T-cell (primary cell): Measurements from ENCODE around the gene LRGUK. TPM values are rescaled to one million over a fixed set of nuclear protein-coding genes. Genes with fewer than 3 reads are reported as not detected.

ENCODE experiments used
- ATAC-seq, 4 experiments: fragments of 200-7000 bp in 3 of 4; fragments of 150-1000 bp in 1 of 4; cut with Tn5 transposase; replicated peaks in 1 of 4; 1 replicate in 3 of 4; 2 replicates in 1 of 4; pipeline ENCODE4 v1.10.0; 2021; ENCODE audit warnings: moderate library complexity in 3 of 4, mild to moderate bottlenecking in 2 of 4, moderate number of reproducible peaks in 1 of 4
- CTCF ChIA-PET, 2 donors: fragments of 300-600 bp; sonication (Branson Sonifier 250); formaldehyde crosslinking; loops; one replicate each; lab custom pipeline; 2022; ENCODE audit warnings: antibody characterized with exemption in 2 of 2; lab: Charles Lee
- POLR2A ChIA-PET, 2 donors: fragments of 300-600 bp; sonication (Branson Sonifier 250); formaldehyde crosslinking; loops; one replicate each; lab custom pipeline; 2022; ENCODE audit warnings: antibody characterized with exemption in 2 of 2; lab: Charles Lee
- DNase-seq, 35 experiments: peaks; one replicate each; pipeline versions ENCODE4 v3.0.0 to v3.0.0-alpha.2; 2013 to 2023
- H3K27ac ChIP-seq: one replicate; pipeline ENCODE4 v1.5.1; 2013; ENCODE audit warnings: low read length
- H3K27me3 ChIP-seq, 2 experiments: replicated peaks in 1 of 2; 1 replicate in 1 of 2; 2 replicates in 1 of 2; pipeline versions ENCODE4 v1.6.1 to v1.7.0; 2013; ENCODE audit warnings: low read length in 1 of 2, mixed read lengths in 1 of 2; ENCODE audit not compliant: control insufficient read depth in 2 of 2, insufficient read depth in 2 of 2; ENCODE audit errors: extremely low read depth in 1 of 2
- H3K36me3 ChIP-seq, 2 donors: 1 replicate in 1 of 2; 2 replicates in 1 of 2; pipeline versions ENCODE4 v1.6.1 to v1.7.0; 2013; ENCODE audit warnings: low read length in 1 of 2; ENCODE audit not compliant: control insufficient read depth in 2 of 2, insufficient read depth in 1 of 2; ENCODE audit errors: extremely low read depth in 1 of 2
- H3K4me1 ChIP-seq, 2 experiments: 1 replicate in 1 of 2; 2 replicates in 1 of 2; pipeline versions ENCODE4 v1.6.1 to v1.7.0; 2013; ENCODE audit warnings: low read length in 2 of 2, mixed read lengths in 1 of 2; ENCODE audit not compliant: insufficient read depth in 2 of 2, control insufficient read depth in 1 of 2; ENCODE audit errors: extremely low read depth in 1 of 2
- H3K4me3 ChIP-seq, 2 donors: 1 replicate in 1 of 2; 2 replicates in 1 of 2; pipeline versions ENCODE4 v1.5.1 to v1.7.0; 2013; ENCODE audit warnings: mild to moderate bottlenecking in 2 of 2, low read length in 1 of 2, moderate library complexity in 1 of 2; ENCODE audit not compliant: control insufficient read depth in 1 of 2; ENCODE audit errors: extremely low read depth in 1 of 2
- H3K9me3 ChIP-seq: 2 replicates; pipeline ENCODE4 v1.7.0; 2013
- H3K27ac Mint-ChIP-seq, 2 donors: one replicate each; pipeline ENCODE4 v1.8.0; 2020 to 2021; ENCODE audit warnings: mild to moderate bottlenecking in 2 of 2, mixed read lengths in 2 of 2
- H3K27me3 Mint-ChIP-seq, 2 donors: one replicate each; pipeline ENCODE4 v1.8.0; 2021 to 2022; ENCODE audit warnings: mixed read lengths in 2 of 2
- H3K36me3 Mint-ChIP-seq: one replicate; pipeline ENCODE4 v1.8.0; 2021; ENCODE audit warnings: mixed read lengths
- H3K4me1 Mint-ChIP-seq, 3 donors: one replicate each; pipeline ENCODE4 v1.8.0; 2020 to 2022; ENCODE audit warnings: mixed read lengths in 3 of 3, mild to moderate bottlenecking in 1 of 3
- H3K4me3 Mint-ChIP-seq, 3 donors: one replicate each; pipeline ENCODE4 v1.8.0; 2020 to 2022; ENCODE audit warnings: mild to moderate bottlenecking in 3 of 3, mixed read lengths in 3 of 3, moderate library complexity in 3 of 3
- H3K9me3 Mint-ChIP-seq, 3 donors: one replicate each; pipeline ENCODE4 v1.8.0; 2020 to 2022; ENCODE audit warnings: mixed read lengths in 3 of 3
- WGBS: methylation state at CpG from one replicate; pipeline ENCODE4 v1.1.5; 2013; ENCODE audit warnings: missing lambda C conversion rate; ENCODE audit not compliant: insufficient coverage; 5-methylcytosine and 5-hydroxymethylcytosine counted together
- total RNA-seq, 35 experiments: library from RNA in 6 of 35; stranded (reverse) in 6 of 35; fragments of 120-200 nt in 1 of 35; gene quantifications; one replicate each; pipeline versions ENCODE4 v1.2.1 to v1.2.4 and lab custom pipeline; 2013 to 2026

Gene LRGUK
- total RNA-seq, 5 donors from 2014 or later (not counting 1 experiment from before 2014, with no cell fraction given) = 0.09 to 0.51 (median 0.22) TPM

DNA sequence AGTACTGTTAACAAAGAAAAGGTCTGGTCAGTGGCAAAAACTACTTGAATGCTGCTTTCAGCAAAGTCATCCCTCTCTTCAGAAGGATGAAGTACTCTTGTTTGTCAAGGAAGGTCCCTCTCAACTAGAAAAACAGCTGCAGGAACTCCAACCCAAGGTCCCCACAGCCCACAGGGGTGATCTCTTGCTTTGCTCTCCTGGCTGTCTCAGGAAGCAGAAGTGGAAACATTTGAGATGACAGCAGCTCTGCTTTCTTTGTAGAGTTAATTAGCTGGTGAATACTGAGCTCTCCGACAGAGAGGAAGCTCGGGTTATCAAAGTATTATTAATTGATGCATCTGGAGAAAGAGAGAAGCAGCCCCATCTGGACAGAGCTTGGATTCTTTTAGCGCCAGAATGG, 25.4 kb upstream of the LRGUK start:
- Histone ChIP-seq H3K4me3 (no peak overlapping the region), H3K36me3 (no peaks in the 10 kb centered on the region), H3K9me3 (no peaks in the 10 kb centered on the region), H3K27me3 (no peaks in the 10 kb centered on the region), H3K4me1 (no peaks in the 10 kb centered on the region), H3K27ac (no peak overlapping the region)
- ATAC-seq (no peak), DNase-seq (no peak)
- H3K9me3 Mint-ChIP-seq = peaks cover 2 to 14% (median 3%) of the 10 kb centered on the region in 3 donors
- H3K4me3 Mint-ChIP-seq = no peak overlapping the region
- WGBS = no CpG with 5 or more reads among the region's 3 CpGs
- no peak overlapping the region for H3K27ac Mint-ChIP-seq
- ChIA-PET POLR2A (no interaction called here), CTCF (no interaction called here)
- H3K27me3 Mint-ChIP-seq = no peaks in the 10 kb centered on the region
- H3K4me1 Mint-ChIP-seq = no peaks in the 10 kb centered on the region
- H3K36me3 Mint-ChIP-seq = peaks cover 5% of the 10 kb centered on the region

DNA sequence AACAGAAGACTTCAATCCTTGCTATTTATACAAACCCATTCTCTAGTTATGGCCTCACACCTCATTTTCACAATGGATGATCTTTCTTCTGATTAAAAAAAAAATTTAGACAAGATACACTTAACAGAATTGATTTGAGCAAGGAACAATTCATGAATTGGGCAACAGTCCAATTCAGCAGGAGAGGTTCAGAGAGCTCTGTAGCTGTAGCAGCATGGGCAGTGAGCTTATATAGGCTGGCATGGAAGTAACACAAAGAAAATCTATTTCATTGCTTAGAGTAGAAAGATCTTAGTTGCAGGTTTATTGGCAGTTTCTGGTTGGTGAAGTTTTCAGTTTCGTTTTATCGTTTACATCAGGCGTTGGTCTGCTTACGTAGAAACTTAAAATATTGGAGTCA, 23.0 kb upstream of the LRGUK start:
- Histone ChIP-seq H3K4me3 (no peak overlapping the region), H3K36me3 (no peaks in the 10 kb centered on the region), H3K27ac (no peak overlapping the region), H3K9me3 (no peaks in the 10 kb centered on the region), H3K4me1 (no peaks in the 10 kb centered on the region), H3K27me3 (no peaks in the 10 kb centered on the region)
- H3K36me3 Mint-ChIP-seq = peaks cover 5% of the 10 kb centered on the region
- CTCF ChIA-PET = no interaction called here
- H3K4me3 Mint-ChIP-seq = no peak overlapping the region
- POLR2A ChIA-PET = no interaction called here
- ATAC-seq (no peak), DNase-seq (no peak)
- no peak overlapping the region for H3K27ac Mint-ChIP-seq
- WGBS = no CpG with 5 or more reads among the region's 4 CpGs
- H3K27me3 Mint-ChIP-seq = no peaks in the 10 kb centered on the region
- H3K4me1 Mint-ChIP-seq = no peaks in the 10 kb centered on the region
- peaks cover 0 to 3% (median 0%) of the 10 kb centered on the region in 3 donors for H3K9me3 Mint-ChIP-seq

DNA sequence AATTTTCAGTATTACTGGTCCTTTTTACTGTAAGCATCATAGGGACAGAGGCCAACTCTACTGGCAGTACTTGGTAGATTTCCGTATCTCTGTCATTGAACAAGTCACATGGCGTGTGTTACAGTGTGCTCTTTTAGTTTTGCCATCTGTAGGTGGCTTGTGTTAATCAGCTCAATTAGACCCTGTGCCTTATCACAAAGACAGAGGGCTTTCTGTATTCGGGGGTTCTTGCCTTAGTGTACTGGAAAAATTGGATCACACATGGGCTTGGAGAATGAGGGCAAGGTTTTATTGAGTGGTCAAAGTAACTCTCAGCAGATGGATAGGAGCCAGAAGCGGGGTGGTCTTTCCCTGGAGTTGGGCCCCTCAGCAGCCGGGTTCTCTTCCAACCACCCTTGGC, 21.3 kb upstream of the LRGUK start:
- Histone ChIP-seq H3K27me3 (no peaks in the 10 kb centered on the region), H3K4me3 (no peak overlapping the region), H3K36me3 (no peaks in the 10 kb centered on the region), H3K4me1 (no peaks in the 10 kb centered on the region), H3K9me3 (no peaks in the 10 kb centered on the region), H3K27ac (no peak overlapping the region)
- DNase-seq (no peak), ATAC-seq (no peak)
- Mint-ChIP-seq H3K27me3 (no peaks in the 10 kb centered on the region), H3K27ac (no peak overlapping the region), H3K9me3 (peaks cover 0 to 2% (median 0%) of the 10 kb centered on the region in 3 donors), H3K36me3 (peaks cover 4% of the 10 kb centered on the region), H3K4me3 (no peak overlapping the region), H3K4me1 (no peaks in the 10 kb centered on the region)
- ChIA-PET POLR2A (no interaction called here), CTCF (interaction anchor here in 1 of 2 donors (0.9 kb wide), 1 partner anchor 11 kb away, joined by 3 read pairs; no protein-coding TSS in a partner anchor)
- no CpG with 5 or more reads among the region's 5 CpGs for WGBS

DNA sequence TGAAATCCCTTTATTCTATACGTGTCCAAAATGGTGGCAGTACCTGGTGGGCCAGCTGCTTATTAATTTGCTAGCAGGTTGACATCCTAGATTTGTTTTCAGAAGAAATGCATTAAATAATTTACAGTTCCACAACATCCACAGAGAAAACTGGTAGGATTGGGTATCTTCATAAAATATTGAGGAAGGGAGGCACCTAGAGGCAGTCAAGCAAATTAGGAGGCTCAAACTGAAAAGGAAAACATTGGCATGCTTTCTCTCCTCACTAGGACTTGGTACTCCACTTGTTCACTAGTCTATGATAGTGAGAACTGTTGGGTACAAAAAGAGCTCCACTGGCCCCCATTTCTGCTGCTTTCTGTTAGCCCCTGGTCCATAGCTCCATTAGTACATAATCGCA, 18.3 kb upstream of the LRGUK start:
- H3K4me3 ChIP-seq = no peak overlapping the region
- Mint-ChIP-seq H3K27ac (no peak overlapping the region), H3K36me3 (peaks cover 4% of the 10 kb centered on the region), H3K4me1 (no peaks in the 10 kb centered on the region), H3K9me3 (no peaks in the 10 kb centered on the region), H3K4me3 (no peak overlapping the region), H3K27me3 (peaks cover 0 to 3% of the 10 kb centered on the region in 2 donors)
- WGBS = 80% methylated on average over 1 of the region's 2 CpGs
- H3K27me3 ChIP-seq = no peaks in the 10 kb centered on the region
- no peaks in the 10 kb centered on the region for H3K4me1 ChIP-seq
- no peaks in the 10 kb centered on the region for H3K9me3 ChIP-seq
- POLR2A ChIA-PET = interaction anchor here in 1 of 2 donors (0.7 kb wide), 1 partner anchor 21 kb away, joined by 3 read pairs; no protein-coding TSS in a partner anchor
- no peaks in the 10 kb centered on the region for H3K36me3 ChIP-seq
- CTCF ChIA-PET = no interaction called here
- ATAC-seq (no peak), DNase-seq (no peak)
- no peak overlapping the region for H3K27ac ChIP-seq

DNA sequence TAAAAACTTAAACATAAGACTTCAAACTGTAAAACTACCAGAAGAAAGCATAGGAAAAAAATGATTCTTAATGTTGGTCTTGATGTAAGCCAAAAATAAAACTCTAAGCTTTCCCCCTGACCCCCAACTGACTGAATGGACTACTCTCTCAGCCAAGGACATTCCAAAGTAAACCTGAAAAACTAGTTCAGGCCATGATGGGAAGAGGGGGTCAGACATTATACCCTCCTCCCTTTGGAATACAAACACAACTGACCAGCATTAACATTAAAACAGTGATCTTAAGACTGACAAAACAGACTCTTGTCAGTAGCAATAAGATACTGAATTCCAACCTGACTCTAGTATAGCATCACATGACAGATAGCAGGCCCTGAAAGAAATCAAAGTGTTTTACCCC, 13.5 kb upstream of the LRGUK start:
- H3K9me3 ChIP-seq = no peaks in the 10 kb centered on the region
- no peak overlapping the region for H3K27ac ChIP-seq
- no peaks in the 10 kb centered on the region for H3K27me3 ChIP-seq
- CTCF ChIA-PET = no interaction called here
- DNase-seq (no peak), ATAC-seq (no peak)
- no peak overlapping the region for H3K4me3 ChIP-seq
- H3K36me3 ChIP-seq = no peaks in the 10 kb centered on the region
- Mint-ChIP-seq H3K36me3 (peaks cover 4% of the 10 kb centered on the region), H3K4me1 (no peaks in the 10 kb centered on the region), H3K27me3 (peaks cover 0 to 3% of the 10 kb centered on the region in 2 donors), H3K27ac (no peak overlapping the region), H3K4me3 (no peak overlapping the region), H3K9me3 (peaks cover 0 to 5% (median 0%) of the 10 kb centered on the region in 3 donors)
- H3K4me1 ChIP-seq = no peaks in the 10 kb centered on the region
- POLR2A ChIA-PET = no interaction called here

DNA sequence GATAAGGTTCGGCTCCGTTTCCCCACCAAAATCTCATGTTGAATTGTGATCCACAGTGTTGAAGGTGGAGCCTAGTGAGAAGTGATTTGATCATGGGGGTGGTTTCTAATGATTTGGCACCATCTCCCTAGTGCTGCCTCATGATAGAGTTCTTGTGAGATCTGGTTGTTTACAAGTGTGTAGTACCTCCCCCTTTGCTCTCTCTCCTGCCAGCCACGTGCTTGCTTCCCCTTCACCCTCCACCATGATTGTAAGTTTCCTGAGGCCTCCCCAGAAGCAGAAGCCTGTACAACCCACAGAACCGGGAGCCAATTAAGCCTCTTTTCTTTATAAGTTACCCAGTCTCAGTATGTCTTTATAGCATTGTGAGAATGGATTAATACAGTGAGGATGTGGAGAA, 12.1 kb upstream of the LRGUK start:
- no peak for DNase-seq
- WGBS = no CpG with 5 or more reads among the region's 4 CpGs
- Histone ChIP-seq H3K27ac (no peak overlapping the region), H3K27me3 (no peaks in the 10 kb centered on the region), H3K4me1 (no peaks in the 10 kb centered on the region), H3K4me3 (no peak overlapping the region), H3K9me3 (no peaks in the 10 kb centered on the region), H3K36me3 (no peaks in the 10 kb centered on the region)
- ChIA-PET CTCF (no interaction called here), POLR2A (no interaction called here)
- Mint-ChIP-seq H3K9me3 (peaks cover 0 to 5% (median 0%) of the 10 kb centered on the region in 3 donors), H3K4me1 (no peaks in the 10 kb centered on the region), H3K27ac (no peak overlapping the region), H3K4me3 (no peak overlapping the region), H3K36me3 (peaks cover 4% of the 10 kb centered on the region), H3K27me3 (peaks cover 0 to 3% of the 10 kb centered on the region in 2 donors)
- ATAC-seq = no peak

DNA sequence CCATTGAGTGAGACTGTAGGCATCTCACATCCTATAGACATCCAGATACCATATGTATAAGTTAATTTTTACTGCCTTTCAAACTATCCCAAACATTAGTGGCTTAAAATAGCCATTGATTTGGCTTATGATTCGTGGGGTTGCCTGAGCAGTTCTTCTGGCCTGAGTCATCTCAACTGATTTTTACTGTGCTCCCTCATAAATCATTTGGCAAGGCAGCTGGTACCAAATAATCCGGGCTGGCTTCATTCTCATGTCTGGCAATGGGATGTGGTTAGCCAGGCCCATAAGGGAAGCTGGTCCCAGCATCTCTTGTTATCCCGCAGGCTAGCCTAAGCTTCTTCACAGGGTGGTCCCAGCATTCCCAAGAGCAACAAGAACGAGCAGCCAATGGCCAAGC, 6.7 kb upstream of the LRGUK start:
- H3K36me3 ChIP-seq = no peaks in the 10 kb centered on the region
- Mint-ChIP-seq H3K36me3 (no peaks in the 10 kb centered on the region), H3K27ac (no peak overlapping the region), H3K27me3 (peaks cover 0 to 2% of the 10 kb centered on the region in 2 donors), H3K4me1 (no peaks in the 10 kb centered on the region), H3K9me3 (peaks cover 0 to 5% (median 0%) of the 10 kb centered on the region in 3 donors), H3K4me3 (no peak overlapping the region)
- POLR2A ChIA-PET = no interaction called here
- H3K4me1 ChIP-seq = no peaks in the 10 kb centered on the region
- H3K4me3 ChIP-seq = no peak overlapping the region
- no peak overlapping the region for H3K27ac ChIP-seq
- H3K27me3 ChIP-seq = no peaks in the 10 kb centered on the region
- WGBS = 83% methylated on average over 2 of the region's 4 CpGs
- CTCF ChIA-PET = no interaction called here
- ATAC-seq (no peak), DNase-seq (no peak)
- no peaks in the 10 kb centered on the region for H3K9me3 ChIP-seq
